GM21390 (cell line): ENCODE data around the gene ZC3H10.

Experiments used
- ATAC-seq: cut with Tn5 transposase; IDR thresholded peaks from one replicate; pipeline ENCODE4 v1.9.1; 2021; ENCODE audit not compliant: unreplicated experiment

ZC3H10 gene

DNA sequence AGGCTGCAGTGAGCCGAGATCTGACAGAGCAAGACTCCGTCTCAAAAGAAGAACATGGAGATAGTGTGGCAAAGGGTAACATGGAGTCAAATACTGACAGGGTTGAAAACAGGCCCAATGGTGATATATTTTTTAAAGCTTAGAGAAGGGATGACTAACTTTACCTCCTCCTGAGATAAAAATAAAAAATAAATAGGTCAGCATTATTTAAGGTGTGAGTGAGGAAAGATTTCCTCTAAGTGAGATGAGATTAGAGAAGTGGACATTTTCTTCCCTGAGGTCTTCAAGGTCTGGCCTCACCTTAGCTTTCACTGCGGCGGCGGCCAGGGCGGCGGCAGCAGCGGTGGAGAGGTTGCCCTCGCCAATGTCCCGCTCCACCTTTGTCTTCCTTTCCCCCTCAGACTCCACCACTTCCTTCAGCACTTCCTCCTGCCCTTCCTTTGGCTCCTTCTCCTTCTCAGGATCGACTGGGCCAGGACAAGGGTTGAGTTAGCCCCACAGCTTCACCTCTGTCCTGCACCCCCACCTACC, 51.2 kb downstream of the ZC3H10 start:
- ATAC-seq = no peak

GRCh38 chr12:56172839-56173238, 54.8 kb downstream of the ZC3H10 start:
- no peak for ATAC-seq
